Inflammatory macrophage treated with lipopolysaccharide for 1 hour (primary cell): ENCODE data around the gene DPPA4.
"Not testable (repeated sequence)": the region's sequence is repeated elsewhere in the genome, so short reads cannot be mapped to it uniquely, and the experiment has no call there.

Experiments used
- DNase-seq, 2 donors: peaks; one replicate each; pipeline ENCODE4 v3.0.0-alpha.2; 2020 to 2022

The DPPA4 gene

GRCh38 chr3:109337393-109337792 lies at the start of gene DPPA4:
DPPA4 (minus strand) TSS chr3:109337546; CDS start chr3:109337517, 29 bp downstream.
- DNase-seq = no peak

- DNase-seq = no peak
Observed at GRCh38 chr3:109385442-109386318, 48.3 kb upstream of the DPPA4 start.

GRCh38 chr3:109384164-109384563 lies 46.8 kb upstream of the DPPA4 start:
- no peak for DNase-seq

GRCh38 chr3:109382588-109382987 lies 45.2 kb upstream of the DPPA4 start:
- no peak for DNase-seq

- no peak for DNase-seq
Observed at GRCh38 chr3:109375975-109376374, 38.6 kb upstream of the DPPA4 start.

GRCh38 chr3:109374434-109374833 lies 37.1 kb upstream of the DPPA4 start:
- not testable (repeated sequence) for DNase-seq

GRCh38 chr3:109373933-109374332 lies 36.6 kb upstream of the DPPA4 start:
- DNase-seq = no peak

GRCh38 chr3:109372639-109373038 lies 35.3 kb upstream of the DPPA4 start:
- DNase-seq = no peak

GRCh38 chr3:109369510-109369909 lies 32.2 kb upstream of the DPPA4 start:
- peak in 1 of 2 donors; percentile 10 for DNase-seq

GRCh38 chr3:109364088-109364487 lies 26.7 kb upstream of the DPPA4 start:
- DNase-seq = no peak

GRCh38 chr3:109363634-109364033 lies 26.3 kb upstream of the DPPA4 start:
- DNase-seq = no peak

- DNase-seq = no peak
Observed at GRCh38 chr3:109362823-109363222, 25.5 kb upstream of the DPPA4 start.

GRCh38 chr3:109358809-109359208 lies 21.5 kb upstream of the DPPA4 start:
- not testable (repeated sequence) for DNase-seq

- no peak for DNase-seq
Observed at GRCh38 chr3:109356442-109357155, 19.3 kb upstream of the DPPA4 start.

- DNase-seq = no peak
Observed at GRCh38 chr3:109355625-109356441, 18.5 kb upstream of the DPPA4 start.

- no peak for DNase-seq
Observed at GRCh38 chr3:109353057-109353456, 15.7 kb upstream of the DPPA4 start.

GRCh38 chr3:109351231-109351630 lies 13.9 kb upstream of the DPPA4 start:
- DNase-seq = no peak

- no peak for DNase-seq
Observed at GRCh38 chr3:109346770-109347295, 9.5 kb upstream of the DPPA4 start.

GRCh38 chr3:109346099-109346498 lies 8.8 kb upstream of the DPPA4 start:
- DNase-seq = no peak

GRCh38 chr3:109339714-109340648 lies 2.6 kb upstream of the DPPA4 start:
- DNase-seq = no peak

GRCh38 chr3:109339197-109339596 lies 1.9 kb upstream of the DPPA4 start:
- DNase-seq = no peak

- DNase-seq = no peak
Observed at GRCh38 chr3:109338322-109338721, 976 bp upstream of the DPPA4 start.
